NOMO-1 treated with DMSO at 0.1 percent for 48 hours (cell line): ENCODE results near the gene SSR1.

ENCODE experiments used
- DNase-seq: peaks from one replicate; lab custom pipeline; 2025; ENCODE audit not compliant: unreplicated experiment; lab: John Stamatoyannopoulos, UW

SSR1 gene

GRCh38 chr6:7218406-7218988, 94.5 kb downstream of the SSR1 start:
- DNase-seq = no peak
